Naive thymus-derived CD4-positive, alpha-beta T cell (primary cell): ENCODE results near the gene PRKN. TPM values are rescaled to one million over a fixed set of nuclear protein-coding genes. Genes with fewer than 3 reads are reported as not detected.

Experiments
- ATAC-seq: fragments of 150-1000 bp; cut with Tn5 transposase; 2 replicates; pipeline ENCODE4 v1.10.0; 2021; ENCODE audit warnings: mild to moderate bottlenecking, moderate library complexity
- CTCF ChIA-PET: fragments of 350-600 bp; sonication (Branson Sonifier 250); formaldehyde crosslinking; loops from one replicate; lab custom pipeline; 2021; ENCODE audit warnings: antibody characterized with exemption; lab: Charles Lee
- POLR2A ChIA-PET: fragments of 350-600 bp; sonication (Branson Sonifier 250); formaldehyde crosslinking; loops from one replicate; lab custom pipeline; 2021; ENCODE audit warnings: antibody characterized with exemption, inconsistent platforms; lab: Charles Lee
- DNase-seq, 9 donors: peaks; one replicate each; pipeline versions ENCODE4 v3.0.0 to v3.0.0-alpha.2; 2020 to 2022; ENCODE audit warnings: mixed read lengths in 1 of 9
- H3K27ac ChIP-seq: one replicate; pipeline ENCODE4 v1.7.0; 2013; ENCODE audit warnings: mild to moderate bottlenecking, low read depth, low read length, moderate library complexity
- H3K27me3 ChIP-seq, 2 donors: one replicate each; pipeline ENCODE4 v1.7.0; 2013; ENCODE audit warnings: low read length in 2 of 2, mild to moderate bottlenecking in 2 of 2, moderate library complexity in 2 of 2; ENCODE audit not compliant: control insufficient read depth in 2 of 2, insufficient read depth in 2 of 2
- H3K36me3 ChIP-seq, 3 experiments: 1 replicate in 2 of 3; 2 replicates in 1 of 3; pipeline ENCODE4 v1.7.0; 2013; ENCODE audit warnings: low read length in 3 of 3, mild to moderate bottlenecking in 3 of 3, moderate library complexity in 1 of 3; ENCODE audit not compliant: insufficient read depth in 3 of 3, control insufficient read depth in 2 of 3
- H3K4me1 ChIP-seq, 2 donors: one replicate each; pipeline ENCODE4 v1.7.0; 2013; ENCODE audit warnings: low read length in 2 of 2, mild to moderate bottlenecking in 2 of 2, moderate library complexity in 1 of 2; ENCODE audit not compliant: control insufficient read depth in 2 of 2, insufficient read depth in 2 of 2
- H3K4me3 ChIP-seq: 2 replicates; pipeline ENCODE4 v1.7.0; 2013; ENCODE audit warnings: mild to moderate bottlenecking, low read length
- H3K9me3 ChIP-seq, 3 experiments: 1 replicate in 2 of 3; 2 replicates in 1 of 3; pipeline ENCODE4 v1.7.0; 2013; ENCODE audit warnings: low read length in 3 of 3; ENCODE audit not compliant: control insufficient read depth in 2 of 3
- H3K27ac Mint-ChIP-seq, 9 donors: one replicate each; pipeline ENCODE4 v1.8.0; 2020 to 2022; ENCODE audit warnings: mixed read lengths in 9 of 9, mild to moderate bottlenecking in 8 of 9, moderate library complexity in 5 of 9, inconsistent platforms in 2 of 9
- H3K27me3 Mint-ChIP-seq, 5 donors: one replicate each; pipeline ENCODE4 v1.8.0; 2021 to 2022; ENCODE audit warnings: mixed read lengths in 5 of 5, mild to moderate bottlenecking in 1 of 5
- H3K36me3 Mint-ChIP-seq, 5 donors: one replicate each; pipeline ENCODE4 v1.8.0; 2020 to 2022; ENCODE audit warnings: mixed read lengths in 5 of 5, mild to moderate bottlenecking in 3 of 5, inconsistent platforms in 1 of 5
- H3K4me1 Mint-ChIP-seq, 7 donors: one replicate each; pipeline ENCODE4 v1.8.0; 2020 to 2022; ENCODE audit warnings: mixed read lengths in 7 of 7, mild to moderate bottlenecking in 3 of 7, inconsistent platforms in 1 of 7
- H3K4me3 Mint-ChIP-seq, 10 donors: one replicate each; pipeline ENCODE4 v1.8.0; 2020 to 2022; ENCODE audit warnings: mild to moderate bottlenecking in 10 of 10, mixed read lengths in 10 of 10, moderate library complexity in 6 of 10, inconsistent platforms in 2 of 10
- H3K9me3 Mint-ChIP-seq, 11 donors: one replicate each; pipeline ENCODE4 v1.8.0; 2020 to 2022; ENCODE audit warnings: mixed read lengths in 11 of 11, mild to moderate bottlenecking in 4 of 11, inconsistent platforms in 1 of 11, moderate library complexity in 1 of 11
- intact Hi-C, 2 donors: fragments of 100-400 bp; cut with micrococcal nuclease; formaldehyde crosslinking; loops; one replicate each; pipeline ENCODE4 v1.15.1; 2023
- polyA plus RNA-seq, 2 donors: library from polyadenylated mRNA; unstranded; fragments of 300-500 nt; fragmentation: Illumina TruSeq; gene quantifications; one replicate each; pipeline ENCODE4 v1.2.3, GENCODE V29; 2021
- total RNA-seq, 6 experiments: library from RNA in 5 of 6; stranded (reverse) in 5 of 6; gene quantifications; 1 replicate in 5 of 6; 2 replicates in 1 of 6; pipeline ENCODE4 v1.2.3 and lab custom pipeline; 2021 to 2026

PRKN gene
- total and polyA plus RNA-seq, 7 experiments from 2014 or later: 0.44 to 10.3 (median 8.1) TPM

DNA sequence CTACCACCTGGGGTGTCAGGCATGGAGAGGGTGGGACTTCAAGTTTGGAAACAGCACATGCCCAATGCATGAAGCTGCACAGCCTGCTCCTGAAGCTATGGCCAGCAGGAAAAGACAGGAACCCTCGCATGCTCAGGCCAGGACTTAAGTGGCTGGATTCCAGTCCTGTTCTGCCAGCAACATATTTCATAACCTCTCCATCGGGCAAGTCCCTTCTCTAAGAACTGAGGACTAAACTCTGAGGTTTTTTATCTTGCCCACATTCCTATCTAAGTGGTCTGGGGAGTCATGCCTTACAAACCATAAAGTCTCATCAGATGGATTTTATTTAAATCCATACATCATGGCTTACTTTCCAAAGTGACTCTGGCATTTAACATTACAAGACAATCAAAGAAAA, 1426.2 kb downstream of the PRKN start:
- Histone ChIP-seq H3K4me3 (no peak overlapping the region), H3K36me3 (no peaks in the 10 kb centered on the region), H3K9me3 (no peaks in the 10 kb centered on the region), H3K27ac (no peak overlapping the region), H3K4me1 (no peaks in the 10 kb centered on the region), H3K27me3 (peaks cover 0 to 3% of the 10 kb centered on the region in 2 donors)
- no peak for DNase-seq
- ChIA-PET POLR2A (no interaction called here), CTCF (no interaction called here)
- no peak overlapping the region for H3K4me3 Mint-ChIP-seq
- no peak overlapping the region for H3K27ac Mint-ChIP-seq
- no peak for ATAC-seq
- no peaks in the 10 kb centered on the region for H3K36me3 Mint-ChIP-seq
- intact Hi-C loops: no loop called here
- peaks cover 0 to 17% (median 6%) of the 10 kb centered on the region in 5 donors for H3K27me3 Mint-ChIP-seq
- peaks cover 0 to 2% (median 0%) of the 10 kb centered on the region in 11 donors for H3K9me3 Mint-ChIP-seq
- no peaks in the 10 kb centered on the region for H3K4me1 Mint-ChIP-seq

DNA sequence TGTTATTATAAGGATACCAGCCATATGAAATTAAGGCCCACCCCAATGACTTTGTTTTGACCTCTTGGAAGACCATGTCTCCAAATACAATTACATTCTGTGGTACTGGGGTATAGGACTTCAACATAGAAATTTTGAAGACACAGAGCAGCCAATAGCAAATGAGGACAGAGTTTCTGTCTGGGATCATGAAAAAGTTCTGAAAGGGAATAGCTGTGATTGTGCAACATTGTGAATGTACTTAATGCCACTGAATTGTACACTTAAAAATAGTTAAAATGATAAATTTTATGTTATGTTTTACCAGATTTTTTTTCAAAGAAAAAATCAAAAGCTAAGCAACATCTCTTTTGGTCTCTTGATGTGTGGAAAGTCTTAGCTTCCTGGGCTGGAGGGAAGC, 1426.7 kb downstream of the PRKN start:
- H3K27ac ChIP-seq: no peak overlapping the region
- H3K27ac Mint-ChIP-seq: no peak overlapping the region
- ATAC-seq: no peak
- no peaks in the 10 kb centered on the region for H3K36me3 Mint-ChIP-seq
- peaks cover 0 to 3% of the 10 kb centered on the region in 2 donors for H3K27me3 ChIP-seq
- no peak overlapping the region for H3K4me3 Mint-ChIP-seq
- intact Hi-C loops: no loop called here
- H3K4me1 Mint-ChIP-seq: no peaks in the 10 kb centered on the region
- H3K9me3 ChIP-seq: no peaks in the 10 kb centered on the region
- peaks cover 0 to 2% (median 0%) of the 10 kb centered on the region in 11 donors for H3K9me3 Mint-ChIP-seq
- no peak overlapping the region for H3K4me3 ChIP-seq
- H3K4me1 ChIP-seq: no peaks in the 10 kb centered on the region
- peaks cover 0 to 19% (median 4%) of the 10 kb centered on the region in 5 donors for H3K27me3 Mint-ChIP-seq
- ChIA-PET POLR2A (no interaction called here), CTCF (no interaction called here)
- DNase-seq: no peak
- no peaks in the 10 kb centered on the region for H3K36me3 ChIP-seq

DNA sequence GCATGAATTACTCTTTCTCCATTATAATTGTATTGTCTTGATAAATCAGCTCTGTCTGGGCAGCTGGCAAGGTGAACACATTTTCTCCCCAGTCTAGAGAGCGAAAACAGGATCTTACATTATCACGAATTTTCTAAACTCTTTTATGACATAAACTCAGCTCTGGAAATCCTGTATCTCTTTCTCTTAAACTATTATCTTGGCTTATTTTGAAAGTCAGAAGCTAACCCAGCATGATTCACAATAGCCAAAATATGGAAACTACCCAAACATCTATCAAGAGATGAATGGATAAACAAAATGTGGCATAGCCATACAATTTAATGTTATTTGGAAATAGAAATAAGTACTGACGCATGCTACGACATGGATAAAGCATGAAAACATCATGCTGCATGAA, 1427.8 kb downstream of the PRKN start:
- POLR2A ChIA-PET: no interaction called here

More for the DNA sequence above, 1427.8 kb downstream of the PRKN start:
- peaks cover 0 to 28% (median 4%) of the 10 kb centered on the region in 5 donors for H3K27me3 Mint-ChIP-seq
- intact Hi-C loops: no loop called here
- H3K9me3 Mint-ChIP-seq: peaks cover 0 to 2% (median 0%) of the 10 kb centered on the region in 11 donors
- CTCF ChIA-PET: no interaction called here
- no peaks in the 10 kb centered on the region for H3K9me3 ChIP-seq
- no peaks in the 10 kb centered on the region for H3K36me3 Mint-ChIP-seq
- DNase-seq (no peak), ATAC-seq (no peak)
- no peaks in the 10 kb centered on the region for H3K36me3 ChIP-seq
- H3K27ac Mint-ChIP-seq: no peak overlapping the region
- H3K4me1 Mint-ChIP-seq: no peaks in the 10 kb centered on the region
- H3K27ac ChIP-seq: no peak overlapping the region
- peaks cover 0 to 3% of the 10 kb centered on the region in 2 donors for H3K27me3 ChIP-seq
- H3K4me3 Mint-ChIP-seq: no peak overlapping the region
- H3K4me3 ChIP-seq: no peak overlapping the region
- no peaks in the 10 kb centered on the region for H3K4me1 ChIP-seq

Other genes starting within 250 kb of the PRKN start
- gene PACRG, start 208 bp upstream of the PRKN start, total RNA-seq: 1 to 10 TPM in 3 of 5 experiments, under 1 TPM in 1, not detected in 1; 0.89 to 1.7 (median 1.4) TPM
- 1 to 10 TPM; 1.4 to 2.2 TPM for gene PACRG, start 208 bp upstream of the PRKN start, polyA plus RNA-seq